ENCODE measurements around the gene RPS6KB2. TPM values are rescaled to one million over a fixed set of nuclear protein-coding genes. Genes with fewer than 3 reads are reported as not detected.

RPS6KB2 gene
- total RNA-seq, 1 experiment from 2014 or later = 54.1 TPM

DNA sequence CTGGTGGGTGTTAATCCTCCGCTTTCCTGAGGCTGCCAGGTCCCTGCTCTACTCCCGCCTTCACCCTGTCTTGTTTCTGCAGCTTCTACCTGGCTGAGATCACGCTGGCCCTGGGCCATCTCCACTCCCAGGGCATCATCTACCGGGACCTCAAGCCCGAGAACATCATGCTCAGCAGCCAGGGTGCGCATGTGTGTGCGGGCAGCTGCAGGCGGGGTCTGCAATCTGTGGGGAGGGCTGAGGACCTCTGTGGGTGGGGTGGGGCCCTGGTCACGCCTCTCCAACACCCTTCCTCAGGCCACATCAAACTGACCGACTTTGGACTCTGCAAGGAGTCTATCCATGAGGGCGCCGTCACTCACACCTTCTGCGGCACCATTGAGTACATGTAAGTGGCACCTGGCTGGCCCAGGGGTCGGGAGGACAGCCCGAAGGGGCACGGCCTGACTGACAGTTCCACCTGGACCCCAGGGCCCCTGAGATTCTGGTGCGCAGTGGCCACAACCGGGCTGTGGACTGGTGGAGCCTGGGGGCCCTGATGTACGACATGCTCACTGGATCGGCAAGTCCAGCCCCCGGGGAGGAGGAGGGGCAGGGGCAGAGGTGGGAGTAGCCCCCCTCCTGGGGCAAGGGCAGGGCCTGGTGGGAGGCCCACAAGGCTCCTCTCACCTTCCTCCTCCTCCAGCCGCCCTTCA, 4.5 kb downstream of the RPS6KB2 start:
- Histone ChIP-seq H3K9me2 (ENCODE audit: insufficient read depth) (no peaks in the 10 kb centered on the region), H3K36me3 (ENCODE audit: control insufficient read depth in 1 of 2, insufficient read depth in 2 of 2, low read length in 2 of 2) (peaks cover 10 to 17% of the 10 kb centered on the region in 2 experiments; a peak in 3 of 4 replicates), H3K4me3 (replicated peaks in 1 of 2; ENCODE audit: low read depth in 1 of 2, low read length in 2 of 2) (no peak overlapping the region), H3K4me1 (ENCODE audit: control insufficient read depth in 1 of 2, insufficient read depth in 2 of 2, low read length in 2 of 2) (peaks cover 10 to 18% of the 10 kb centered on the region in 2 experiments), H3K27me3 (ENCODE audit: insufficient read depth, low read length) (no peaks in the 10 kb centered on the region), H4K20me1 (ENCODE audit: insufficient read depth) (no peaks in the 10 kb centered on the region), H3K9me3 (ENCODE audit: control insufficient read depth in 1 of 2, insufficient read depth in 1 of 2, low read depth in 1 of 2, low read length in 2 of 2) (no peaks in the 10 kb centered on the region), H3K79me2 (ENCODE audit: insufficient read depth, low read length) (peaks cover 27% of the 10 kb centered on the region), H3K4me2 (ENCODE audit: low read length) (no peak overlapping the region), H2AFZ (ENCODE audit: low read depth, low read length, poor library complexity, severe bottlenecking) (no peak overlapping the region), H3K27ac (ENCODE audit: low read depth, low read length) (no peak overlapping the region), H3K9ac (ENCODE audit: low read length) (no peak overlapping the region)
- ChIA-PET RAD21 (ENCODE audit: low non-redundant PET in 1 of 2, low total read pairs in 2 of 2, uncharacterized antibody in 2 of 2, unreplicated experiment in 2 of 2) (no interaction called here), POLR2A (no interaction called here), CTCF (no interaction called here)
- no TSS peak for BruUV-seq (replicated peaks)
- TF ChIP-seq SIN3A (IDR thresholded peaks at IDR 0.05; ENCODE audit: low read depth) (no peak), POLR2A (IDR thresholded peaks at IDR 0.05; ENCODE audit: borderline replicate concordance, extremely low read depth, insufficient read depth, insufficient read length) (no peak), ZFX (IDR thresholded peaks at IDR 0.05) (no peak), SP1 (IDR thresholded peaks at IDR 0.05; ENCODE audit: low read depth) (no peak)
- no peak for ATAC-seq
- no peak for DNase-seq (ENCODE audit: low read depth, low spot score)
- intact Hi-C loops (cut with micrococcal nuclease) = no loop called here

DNA sequence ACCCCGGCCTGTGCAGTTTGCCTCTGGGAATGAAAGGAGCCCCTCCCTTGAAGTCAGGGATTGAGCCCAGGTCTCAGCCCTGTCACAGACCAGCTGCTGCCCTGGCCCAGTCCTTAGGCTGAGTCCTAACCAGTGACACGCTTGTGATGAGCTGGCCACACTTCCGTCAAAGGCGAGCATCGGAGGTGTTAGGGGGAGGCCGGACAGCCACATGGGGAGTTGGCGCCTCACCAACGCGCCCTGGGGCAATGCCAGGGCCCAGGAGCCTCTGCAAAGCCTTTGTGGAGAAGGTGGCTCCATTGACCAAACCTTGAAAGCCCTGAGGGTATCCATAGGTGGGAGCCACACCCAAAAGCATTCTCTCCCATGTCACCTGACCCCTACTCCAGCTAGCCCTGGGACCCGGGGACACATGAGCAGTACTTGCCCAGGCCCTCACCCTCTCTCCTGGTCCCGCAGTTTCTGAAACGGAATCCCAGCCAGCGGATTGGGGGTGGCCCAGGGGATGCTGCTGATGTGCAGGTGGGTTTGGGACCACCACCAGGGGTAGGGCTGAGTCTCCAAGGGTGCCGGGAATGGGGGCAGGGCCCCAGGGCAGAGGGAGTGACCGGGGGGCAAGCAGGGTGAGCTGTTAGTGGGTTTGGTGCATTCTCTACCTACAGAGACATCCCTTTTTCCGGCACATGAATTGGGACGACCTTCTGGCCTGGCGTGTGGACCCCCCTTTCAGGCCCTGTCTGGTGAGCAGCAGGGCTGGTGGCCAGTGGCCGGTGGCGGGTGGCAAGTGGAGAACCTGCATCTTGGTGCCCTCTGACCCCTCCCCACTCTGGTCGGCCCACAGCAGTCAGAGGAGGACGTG, 5.5 kb downstream of the RPS6KB2 start:
- Histone ChIP-seq H3K9me3 (ENCODE audit: control insufficient read depth in 1 of 2, insufficient read depth in 1 of 2, low read depth in 1 of 2, low read length in 2 of 2) (no peaks in the 10 kb centered on the region), H3K27me3 (ENCODE audit: insufficient read depth, low read length) (no peaks in the 10 kb centered on the region), H2AFZ (ENCODE audit: low read depth, low read length, poor library complexity, severe bottlenecking) (no peak overlapping the region), H3K79me2 (ENCODE audit: insufficient read depth, low read length) (peaks cover 21% of the 10 kb centered on the region), H3K4me2 (ENCODE audit: low read length) (no peak overlapping the region), H3K27ac (ENCODE audit: low read depth, low read length) (no peak overlapping the region), H4K20me1 (ENCODE audit: insufficient read depth) (no peaks in the 10 kb centered on the region), H3K9me2 (ENCODE audit: insufficient read depth) (no peaks in the 10 kb centered on the region), H3K4me3 (replicated peaks in 1 of 2; ENCODE audit: low read depth in 1 of 2, low read length in 2 of 2) (no peak overlapping the region), H3K36me3 (ENCODE audit: control insufficient read depth in 1 of 2, insufficient read depth in 2 of 2, low read length in 2 of 2) (peaks cover 10 to 17% of the 10 kb centered on the region in 2 experiments; a peak in 3 of 4 replicates), H3K4me1 (ENCODE audit: control insufficient read depth in 1 of 2, insufficient read depth in 2 of 2, low read length in 2 of 2) (peaks cover 8 to 15% of the 10 kb centered on the region in 2 experiments), H3K9ac (ENCODE audit: low read length) (no peak overlapping the region)
- RAD21 ChIA-PET (ENCODE audit: low non-redundant PET in 1 of 2, low total read pairs in 2 of 2, uncharacterized antibody in 2 of 2, unreplicated experiment in 2 of 2) = no interaction called here
- POLR2A ChIA-PET = no interaction called here
- CTCF ChIA-PET = no interaction called here
- no TSS peak for BruUV-seq (replicated peaks)
- DNase-seq (ENCODE audit: low read depth, low spot score) (no peak), ATAC-seq (no peak)
- intact Hi-C loops (cut with micrococcal nuclease) = no loop called here
- TF ChIP-seq SRF (IDR thresholded peaks at IDR 0.05; ENCODE audit: low read depth) (no peak), SP1 (IDR thresholded peaks at IDR 0.05; ENCODE audit: low read depth) (no peak), CBX3 (IDR thresholded peaks at IDR 0.05; ENCODE audit: low read depth) (no peak), ZFX (IDR thresholded peaks at IDR 0.05) (no peak), EZH2phosphoT487 (IDR thresholded peaks at IDR 0.05; ENCODE audit: borderline replicate concordance) (no peak), SIN3A (IDR thresholded peaks at IDR 0.05; ENCODE audit: low read depth) (no peak), CEBPB (IDR thresholded peaks at IDR 0.05; ENCODE audit: low read depth) (no peak), RAD21 (IDR thresholded peaks at IDR 0.05; ENCODE audit: low read depth) (no peak), MAX (IDR thresholded peaks at IDR 0.05) (no peak)
- TF ChIP-seq, protein P1, sequence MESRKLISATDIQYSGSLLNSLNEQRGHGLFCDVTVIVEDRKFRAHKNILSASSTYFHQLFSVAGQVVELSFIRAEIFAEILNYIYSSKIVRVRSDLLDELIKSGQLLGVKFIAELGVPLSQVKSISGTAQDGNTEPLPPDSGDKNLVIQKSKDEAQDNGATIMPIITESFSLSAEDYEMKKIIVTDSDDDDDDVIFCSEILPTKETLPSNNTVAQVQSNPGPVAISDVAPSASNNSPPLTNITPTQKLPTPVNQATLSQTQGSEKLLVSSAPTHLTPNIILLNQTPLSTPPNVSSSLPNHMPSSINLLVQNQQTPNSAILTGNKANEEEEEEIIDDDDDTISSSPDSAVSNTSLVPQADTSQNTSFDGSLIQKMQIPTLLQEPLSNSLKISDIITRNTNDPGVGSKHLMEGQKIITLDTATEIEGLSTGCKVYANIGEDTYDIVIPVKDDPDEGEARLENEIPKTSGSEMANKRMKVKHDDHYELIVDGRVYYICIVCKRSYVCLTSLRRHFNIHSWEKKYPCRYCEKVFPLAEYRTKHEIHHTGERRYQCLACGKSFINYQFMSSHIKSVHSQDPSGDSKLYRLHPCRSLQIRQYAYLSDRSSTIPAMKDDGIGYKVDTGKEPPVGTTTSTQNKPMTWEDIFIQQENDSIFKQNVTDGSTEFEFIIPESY (IDR thresholded peaks at IDR 0.05; ENCODE audit: extremely low read depth, insufficient replicate concordance, low read length) = no peak
- TF ChIP-seq, protein P2, sequence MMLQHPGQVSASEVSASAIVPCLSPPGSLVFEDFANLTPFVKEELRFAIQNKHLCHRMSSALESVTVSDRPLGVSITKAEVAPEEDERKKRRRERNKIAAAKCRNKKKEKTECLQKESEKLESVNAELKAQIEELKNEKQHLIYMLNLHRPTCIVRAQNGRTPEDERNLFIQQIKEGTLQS (IDR thresholded peaks at IDR 0.05) = no peak
- TF ChIP-seq, protein P3, sequence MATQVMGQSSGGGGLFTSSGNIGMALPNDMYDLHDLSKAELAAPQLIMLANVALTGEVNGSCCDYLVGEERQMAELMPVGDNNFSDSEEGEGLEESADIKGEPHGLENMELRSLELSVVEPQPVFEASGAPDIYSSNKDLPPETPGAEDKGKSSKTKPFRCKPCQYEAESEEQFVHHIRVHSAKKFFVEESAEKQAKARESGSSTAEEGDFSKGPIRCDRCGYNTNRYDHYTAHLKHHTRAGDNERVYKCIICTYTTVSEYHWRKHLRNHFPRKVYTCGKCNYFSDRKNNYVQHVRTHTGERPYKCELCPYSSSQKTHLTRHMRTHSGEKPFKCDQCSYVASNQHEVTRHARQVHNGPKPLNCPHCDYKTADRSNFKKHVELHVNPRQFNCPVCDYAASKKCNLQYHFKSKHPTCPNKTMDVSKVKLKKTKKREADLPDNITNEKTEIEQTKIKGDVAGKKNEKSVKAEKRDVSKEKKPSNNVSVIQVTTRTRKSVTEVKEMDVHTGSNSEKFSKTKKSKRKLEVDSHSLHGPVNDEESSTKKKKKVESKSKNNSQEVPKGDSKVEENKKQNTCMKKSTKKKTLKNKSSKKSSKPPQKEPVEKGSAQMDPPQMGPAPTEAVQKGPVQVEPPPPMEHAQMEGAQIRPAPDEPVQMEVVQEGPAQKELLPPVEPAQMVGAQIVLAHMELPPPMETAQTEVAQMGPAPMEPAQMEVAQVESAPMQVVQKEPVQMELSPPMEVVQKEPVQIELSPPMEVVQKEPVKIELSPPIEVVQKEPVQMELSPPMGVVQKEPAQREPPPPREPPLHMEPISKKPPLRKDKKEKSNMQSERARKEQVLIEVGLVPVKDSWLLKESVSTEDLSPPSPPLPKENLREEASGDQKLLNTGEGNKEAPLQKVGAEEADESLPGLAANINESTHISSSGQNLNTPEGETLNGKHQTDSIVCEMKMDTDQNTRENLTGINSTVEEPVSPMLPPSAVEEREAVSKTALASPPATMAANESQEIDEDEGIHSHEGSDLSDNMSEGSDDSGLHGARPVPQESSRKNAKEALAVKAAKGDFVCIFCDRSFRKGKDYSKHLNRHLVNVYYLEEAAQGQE (IDR thresholded peaks at IDR 0.05; ENCODE audit: low read depth) = no peak
